Central memory CD8-positive, alpha-beta T cell (primary cell): ENCODE results near the gene CREB3L2.

Experiments
- ATAC-seq: fragments of 150-1000 bp; cut with Tn5 transposase; replicated peaks from 2 replicates; pipeline ENCODE4 v1.10.0; 2022; ENCODE audit warnings: mild to moderate bottlenecking, moderate FRiP score, moderate number of reproducible peaks; ENCODE audit not compliant: poor library complexity, severe bottlenecking; ENCODE audit errors: extremely low read depth
- DNase-seq, 2 donors: peaks; one replicate each; pipeline ENCODE4 v3.0.0; 2021; ENCODE audit warnings: low spot score in 2 of 2
- H3K27ac Mint-ChIP-seq: one replicate; pipeline ENCODE4 v1.8.0; 2022; ENCODE audit warnings: low read depth, mild to moderate bottlenecking, moderate library complexity, mixed read lengths
- H3K27me3 Mint-ChIP-seq: one replicate; pipeline ENCODE4 v1.8.0; 2022; ENCODE audit warnings: mixed read lengths
- H3K36me3 Mint-ChIP-seq: one replicate; pipeline ENCODE4 v1.8.0; 2022; ENCODE audit warnings: mild to moderate bottlenecking, moderate library complexity, mixed read lengths; ENCODE audit not compliant: insufficient read depth
- H3K4me1 Mint-ChIP-seq: one replicate; pipeline ENCODE4 v1.8.0; 2022; ENCODE audit warnings: mixed read lengths
- H3K4me3 Mint-ChIP-seq: one replicate; pipeline ENCODE4 v1.8.0; 2022; ENCODE audit warnings: mild to moderate bottlenecking, moderate library complexity, mixed read lengths
- H3K9me3 Mint-ChIP-seq: one replicate; pipeline ENCODE4 v1.8.0; 2022; ENCODE audit warnings: mixed read lengths

Gene CREB3L2

DNA sequence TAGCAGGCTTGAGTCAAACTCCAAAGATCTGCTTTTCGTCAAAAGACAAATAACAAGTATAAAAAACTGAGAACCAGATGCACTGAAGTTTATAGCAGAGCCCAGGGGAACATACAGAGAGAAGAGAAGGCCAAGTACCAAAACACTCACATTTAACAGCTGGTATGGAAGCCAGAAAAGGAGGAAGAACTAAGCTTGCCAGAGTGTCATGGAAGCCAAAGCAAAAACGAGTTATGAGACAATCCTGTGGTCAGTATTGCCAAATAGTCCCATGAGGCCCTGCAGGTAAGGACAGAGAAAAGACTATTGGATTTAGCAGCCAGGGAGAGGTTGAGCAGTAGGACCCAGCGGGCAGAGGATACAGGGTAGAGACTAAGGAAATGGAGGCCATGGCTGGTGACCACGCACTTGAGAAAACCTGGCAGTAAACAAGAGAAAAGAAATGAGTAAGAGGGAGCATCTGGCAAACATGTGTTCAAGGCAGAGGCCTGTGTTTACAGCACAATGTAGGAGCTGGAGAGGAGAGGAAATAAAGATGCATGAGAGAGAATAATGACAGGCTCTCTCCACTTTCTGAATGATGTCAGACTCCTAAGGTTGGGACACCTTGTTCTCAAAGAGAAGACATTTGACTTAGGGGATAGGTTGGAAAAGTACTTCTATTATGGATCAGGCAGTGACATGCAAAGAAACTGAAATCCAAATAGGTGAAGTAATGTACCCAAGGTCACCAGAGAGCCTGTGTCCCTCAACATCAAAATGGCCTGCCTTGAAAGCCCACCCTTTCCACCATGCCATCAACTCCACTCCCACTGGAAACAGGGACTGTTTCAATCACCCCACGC is 9.1 kb downstream of the CREB3L2 start:
- Mint-ChIP-seq H3K27ac (peak overlapping the region; percentile 16), H3K4me3 (no peak overlapping the region), H3K27me3 (no peaks in the 10 kb centered on the region), H3K36me3 (no peaks in the 10 kb centered on the region), H3K4me1 (peaks cover 38% of the 10 kb centered on the region), H3K9me3 (no peaks in the 10 kb centered on the region)
- DNase-seq (no peak), ATAC-seq (no peak)

DNA sequence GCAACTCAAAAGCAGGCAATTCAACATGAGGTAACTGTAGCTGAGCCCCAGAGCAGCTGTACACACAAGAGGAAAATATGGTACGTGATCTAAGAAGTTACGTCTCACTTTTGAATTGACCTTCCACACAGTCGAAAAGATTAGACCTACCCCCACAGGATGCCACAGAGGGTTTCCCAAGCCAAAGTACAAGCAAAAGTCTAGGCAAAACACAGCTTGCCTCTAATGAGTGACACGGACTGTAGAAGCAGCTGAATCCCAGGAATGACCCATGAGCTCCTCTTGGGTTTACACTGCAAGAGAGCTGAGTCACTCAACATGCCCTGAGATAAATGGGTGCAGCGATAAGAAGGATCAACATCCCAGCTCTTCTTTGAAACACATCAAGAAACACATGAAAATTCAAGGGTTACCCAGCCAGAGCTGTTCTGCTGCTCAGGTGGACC is 9.8 kb downstream of the CREB3L2 start:
- no peaks in the 10 kb centered on the region for H3K36me3 Mint-ChIP-seq
- no peak for ATAC-seq
- H3K9me3 Mint-ChIP-seq: no peaks in the 10 kb centered on the region
- H3K4me3 Mint-ChIP-seq: no peak overlapping the region
- peaks cover 37% of the 10 kb centered on the region for H3K4me1 Mint-ChIP-seq
- H3K27me3 Mint-ChIP-seq: no peaks in the 10 kb centered on the region
- no peak overlapping the region for H3K27ac Mint-ChIP-seq
- DNase-seq: no peak

DNA sequence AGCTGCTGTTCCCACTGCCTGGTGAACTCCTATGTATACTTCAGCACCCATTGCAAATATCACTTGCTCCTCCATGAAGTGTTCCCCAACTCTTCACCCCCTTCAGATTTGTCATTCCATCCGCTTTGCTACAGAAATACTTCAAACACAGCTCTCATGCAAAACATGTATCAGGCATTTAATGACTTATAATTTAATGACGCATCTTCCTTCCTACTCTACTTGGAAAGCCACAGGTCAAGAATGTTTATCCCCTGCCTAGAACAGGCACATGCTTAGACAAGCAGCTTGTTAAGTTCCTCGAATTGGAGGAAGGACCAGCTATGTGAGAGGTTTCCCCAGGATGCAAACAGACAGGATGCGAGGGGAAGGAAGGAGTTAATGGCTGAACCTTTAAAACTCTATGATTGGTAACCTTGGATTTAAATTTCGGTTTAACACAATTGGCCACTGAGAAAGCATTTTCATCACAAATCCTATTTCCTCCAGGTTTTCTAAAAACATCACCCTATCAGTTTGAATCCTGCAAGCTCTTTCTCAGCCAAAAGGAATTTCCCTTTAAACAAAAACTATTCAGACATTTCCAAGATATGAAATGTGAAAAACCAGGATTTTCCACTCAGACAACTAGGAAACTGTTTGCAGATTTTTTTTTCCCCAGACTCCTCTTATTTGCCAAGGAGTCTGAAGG is 11.5 kb downstream of the CREB3L2 start:
- H3K4me1 Mint-ChIP-seq: peaks cover 23% of the 10 kb centered on the region
- DNase-seq (no peak), ATAC-seq (no peak)
- no peak overlapping the region for H3K4me3 Mint-ChIP-seq
- no peak overlapping the region for H3K27ac Mint-ChIP-seq
- no peaks in the 10 kb centered on the region for H3K27me3 Mint-ChIP-seq
- no peaks in the 10 kb centered on the region for H3K36me3 Mint-ChIP-seq
- no peaks in the 10 kb centered on the region for H3K9me3 Mint-ChIP-seq

- Mint-ChIP-seq H3K4me1 (peaks cover 23% of the 10 kb centered on the region), H3K36me3 (no peaks in the 10 kb centered on the region), H3K4me3 (no peak overlapping the region), H3K9me3 (no peaks in the 10 kb centered on the region), H3K27ac (no peak overlapping the region), H3K27me3 (no peaks in the 10 kb centered on the region)
- DNase-seq (no peak), ATAC-seq (no peak)
These were observed 12.3 kb downstream of the CREB3L2 start for GRCh38 chr7:137989590-137989989.

- ATAC-seq (no peak), DNase-seq (no peak)
- H3K9me3 Mint-ChIP-seq: no peaks in the 10 kb centered on the region
- H3K27me3 Mint-ChIP-seq: no peaks in the 10 kb centered on the region
- H3K4me1 Mint-ChIP-seq: peaks cover 23% of the 10 kb centered on the region
- H3K27ac Mint-ChIP-seq: no peak overlapping the region
- H3K36me3 Mint-ChIP-seq: no peaks in the 10 kb centered on the region
- H3K4me3 Mint-ChIP-seq: no peak overlapping the region
These were observed 12.8 kb downstream of the CREB3L2 start for GRCh38 chr7:137989094-137989493.

- ATAC-seq: no peak
- Mint-ChIP-seq H3K27ac (no peak overlapping the region), H3K9me3 (no peaks in the 10 kb centered on the region), H3K27me3 (no peaks in the 10 kb centered on the region), H3K4me3 (no peak overlapping the region), H3K36me3 (peaks cover 3% of the 10 kb centered on the region), H3K4me1 (peaks cover 12% of the 10 kb centered on the region)
- no peak for DNase-seq
These were observed 13.9 kb downstream of the CREB3L2 start for GRCh38 chr7:137987968-137988367.

- H3K27ac Mint-ChIP-seq: no peak overlapping the region
- peaks cover 8% of the 10 kb centered on the region for H3K4me1 Mint-ChIP-seq
- no peak for DNase-seq
- H3K4me3 Mint-ChIP-seq: no peak overlapping the region
- no peak for ATAC-seq
- no peaks in the 10 kb centered on the region for H3K27me3 Mint-ChIP-seq
- peaks cover 3% of the 10 kb centered on the region for H3K36me3 Mint-ChIP-seq
- peaks cover 4% of the 10 kb centered on the region for H3K9me3 Mint-ChIP-seq
These were observed 14.3 kb downstream of the CREB3L2 start for GRCh38 chr7:137987563-137987962.

DNA sequence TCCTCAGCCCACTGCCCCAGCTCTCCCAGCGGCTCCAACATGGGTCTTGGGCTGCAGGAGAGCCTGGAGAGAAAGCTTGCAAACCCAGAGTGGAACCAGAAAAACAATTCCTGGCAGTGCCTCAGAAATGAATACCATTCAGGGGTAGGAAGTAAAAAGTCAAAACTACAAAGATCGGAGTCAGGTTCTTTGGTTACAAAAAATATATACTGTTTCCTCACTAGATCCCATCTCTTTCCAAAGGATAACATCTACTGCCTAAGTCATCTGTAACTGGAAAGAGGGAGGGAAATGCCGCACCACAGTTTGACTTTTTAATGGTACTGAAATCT is 14.9 kb downstream of the CREB3L2 start:
- Mint-ChIP-seq H3K27ac (no peak overlapping the region), H3K9me3 (peaks cover 6% of the 10 kb centered on the region), H3K36me3 (peaks cover 3% of the 10 kb centered on the region), H3K27me3 (no peaks in the 10 kb centered on the region), H3K4me1 (peaks cover 2% of the 10 kb centered on the region), H3K4me3 (no peak overlapping the region)
- DNase-seq (no peak), ATAC-seq (no peak)

GRCh38 chr7:137986252-137987017 is 15.5 kb downstream of the CREB3L2 start:
- peaks cover 6% of the 10 kb centered on the region for H3K9me3 Mint-ChIP-seq
- no peak for ATAC-seq
- DNase-seq: no peak
- no peaks in the 10 kb centered on the region for H3K27me3 Mint-ChIP-seq
- H3K36me3 Mint-ChIP-seq: peaks cover 3% of the 10 kb centered on the region
- no peak overlapping the region for H3K4me3 Mint-ChIP-seq
- H3K4me1 Mint-ChIP-seq: no peaks in the 10 kb centered on the region
- no peak overlapping the region for H3K27ac Mint-ChIP-seq

DNA sequence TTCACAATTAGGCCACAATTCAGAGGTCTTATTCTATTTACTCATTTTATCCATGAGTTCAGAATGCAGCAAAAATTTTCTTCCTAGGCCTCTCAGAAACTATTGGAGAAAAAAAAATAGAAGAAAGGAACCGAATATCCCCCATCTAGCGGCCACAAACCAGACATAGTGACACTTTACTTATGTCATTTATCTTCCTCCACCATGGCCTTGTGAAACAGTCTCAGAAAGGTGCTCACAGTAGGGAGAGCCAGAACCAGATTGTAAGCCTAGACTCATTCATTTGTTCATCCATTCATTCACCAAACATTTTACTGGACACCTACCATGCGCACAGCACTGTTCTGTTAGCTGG is 16.0 kb downstream of the CREB3L2 start:
- H3K9me3 Mint-ChIP-seq: peaks cover 6% of the 10 kb centered on the region
- H3K4me1 Mint-ChIP-seq: peaks cover 2% of the 10 kb centered on the region
- no peak overlapping the region for H3K4me3 Mint-ChIP-seq
- H3K27ac Mint-ChIP-seq: no peak overlapping the region
- DNase-seq: no peak
- H3K36me3 Mint-ChIP-seq: peaks cover 3% of the 10 kb centered on the region
- no peak for ATAC-seq
- no peaks in the 10 kb centered on the region for H3K27me3 Mint-ChIP-seq

GRCh38 chr7:137985253-137985896 is 16.5 kb downstream of the CREB3L2 start:
- Mint-ChIP-seq H3K9me3 (peaks cover 6% of the 10 kb centered on the region), H3K27me3 (no peaks in the 10 kb centered on the region), H3K4me1 (peaks cover 5% of the 10 kb centered on the region), H3K36me3 (peaks cover 3% of the 10 kb centered on the region), H3K4me3 (no peak overlapping the region), H3K27ac (no peak overlapping the region)
- DNase-seq (no peak), ATAC-seq (no peak)

DNA sequence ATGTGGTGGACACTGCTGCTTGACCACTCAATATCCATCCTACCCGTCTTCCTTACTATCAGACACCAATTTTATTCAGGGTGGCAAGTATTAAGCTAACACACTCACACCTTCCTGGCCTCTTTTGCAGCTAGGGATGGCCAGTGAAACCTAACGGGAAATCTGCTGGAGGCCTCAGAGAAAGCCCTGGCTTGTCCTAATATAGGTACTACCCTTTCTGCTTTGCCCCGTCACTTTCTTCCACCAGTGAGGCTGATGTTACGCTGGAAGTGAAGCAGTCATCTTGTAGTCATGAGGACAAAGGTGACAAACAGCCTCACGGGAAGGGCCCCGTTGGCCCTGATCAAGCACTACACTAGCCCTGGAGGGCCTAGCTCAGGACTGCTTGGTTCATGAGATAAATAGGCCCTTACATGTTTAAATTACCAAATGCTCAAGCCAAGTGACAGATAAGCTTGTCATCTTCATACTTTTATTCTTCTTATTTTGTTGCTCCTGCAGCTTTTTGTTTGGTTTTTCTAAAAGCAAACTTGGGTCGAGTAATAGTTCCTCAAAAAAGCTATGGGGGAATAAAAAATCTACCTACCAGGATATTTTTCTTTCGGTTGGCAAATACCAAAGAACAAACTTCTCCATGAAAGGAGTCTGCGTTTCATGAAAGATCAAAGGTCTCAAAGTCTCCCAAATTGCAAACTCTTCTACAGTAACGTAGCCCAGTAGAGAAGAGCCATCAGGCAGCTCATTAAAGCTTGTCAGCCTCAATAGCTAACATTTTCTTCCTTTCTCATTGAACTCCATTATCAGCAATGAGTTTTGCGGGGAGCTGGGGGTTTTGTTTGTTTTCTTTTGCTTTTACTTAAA is 17.5 kb downstream of the CREB3L2 start:
- Mint-ChIP-seq H3K4me1 (peaks cover 10% of the 10 kb centered on the region), H3K9me3 (peaks cover 6% of the 10 kb centered on the region), H3K4me3 (no peak overlapping the region), H3K27ac (no peak overlapping the region), H3K27me3 (no peaks in the 10 kb centered on the region), H3K36me3 (peaks cover 3% of the 10 kb centered on the region)
- DNase-seq (no peak), ATAC-seq (no peak)
